ENCODE data around the gene SH3D19.
A peak's percentile ranks its signal among the peaks of the same experiment; 100 is the strongest.

Gene SH3D19

GRCh38 chr4:151184523-151185458 lies 140.6 kb downstream of the SH3D19 start:
- TF ChIP-seq CTCF (conservative IDR thresholded peaks at IDR 0.05): no peak
- no peak overlapping the region for H3K27ac ChIP-seq

GRCh38 chr4:151182455-151182996 lies 142.9 kb downstream of the SH3D19 start:
- no peak overlapping the region for H3K27ac ChIP-seq
- TF ChIP-seq CTCF (conservative IDR thresholded peaks at IDR 0.05): no peak

- no peak overlapping the region for H3K27ac ChIP-seq
- no peak for TF ChIP-seq CTCF (conservative IDR thresholded peaks at IDR 0.05)
Observed at GRCh38 chr4:151176685-151177084, 148.7 kb downstream of the SH3D19 start.

GRCh38 chr4:151175754-151176631 lies 149.4 kb downstream of the SH3D19 start:
- no peak for TF ChIP-seq CTCF (conservative IDR thresholded peaks at IDR 0.05)
- H3K27ac ChIP-seq: no peak overlapping the region

- no peak overlapping the region for H3K27ac ChIP-seq
- TF ChIP-seq CTCF (conservative IDR thresholded peaks at IDR 0.05): no peak
Observed at GRCh38 chr4:151175233-151175632, 150.2 kb downstream of the SH3D19 start.

GRCh38 chr4:151174784-151175183 lies 150.6 kb downstream of the SH3D19 start:
- H3K27ac ChIP-seq: peak overlapping the region; percentile 55; the same call in 1 of the 2 replicates
- no peak for TF ChIP-seq CTCF (conservative IDR thresholded peaks at IDR 0.05)

GRCh38 chr4:151173871-151174270 lies 151.5 kb downstream of the SH3D19 start:
- no peak for TF ChIP-seq CTCF (conservative IDR thresholded peaks at IDR 0.05)
- peak overlapping the region; percentile 55 for H3K27ac ChIP-seq
